ENCODE measurements around the gene HDAC2.
A peak's percentile ranks its signal among the peaks of the same experiment; 100 is the strongest.

DNA sequence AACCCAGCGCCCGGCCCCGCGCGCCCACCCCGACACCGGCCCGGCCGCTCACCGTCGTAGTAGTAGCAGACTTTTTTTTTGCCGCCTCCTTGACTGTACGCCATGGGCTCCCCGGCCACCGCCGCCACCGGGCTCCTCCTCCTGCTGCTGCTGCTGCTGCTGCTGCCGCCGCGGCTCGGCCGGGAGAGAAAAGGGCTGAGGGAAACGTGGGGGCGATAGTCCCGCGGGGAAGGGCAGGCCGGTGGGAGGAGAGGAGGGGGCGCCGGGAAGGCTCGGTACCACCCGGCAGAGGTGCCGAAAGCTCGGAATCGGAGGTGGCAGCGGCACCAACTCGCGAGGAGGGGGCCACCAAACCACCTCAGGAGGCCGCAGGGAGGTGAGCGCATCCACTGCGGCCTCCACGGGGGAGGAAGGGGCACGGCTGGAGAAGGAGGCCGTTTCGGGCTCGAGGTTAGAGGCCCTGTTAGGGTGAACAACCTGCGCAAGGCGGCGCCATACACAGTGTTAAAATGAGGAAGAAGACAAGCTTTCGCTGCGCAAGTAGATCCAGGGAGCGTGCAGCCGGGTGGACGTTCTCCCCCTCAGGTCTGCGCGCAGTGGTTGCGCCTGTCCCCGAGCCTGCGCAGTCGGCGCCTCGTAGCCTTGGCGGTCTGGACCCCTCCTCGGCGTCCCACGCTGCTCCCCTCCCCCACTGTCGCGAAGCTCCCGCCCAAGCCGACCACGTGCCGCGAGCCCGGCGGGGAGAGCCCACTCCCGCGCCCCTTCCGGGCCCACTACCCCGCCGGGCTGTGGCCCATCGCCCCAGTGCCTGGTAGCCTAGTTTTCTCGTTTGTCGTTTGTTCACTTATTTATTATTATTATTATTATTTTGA lies at the start of gene HDAC2:
- TF ChIP-seq FOXM1 (IDR thresholded peaks at IDR 0.05; ENCODE audit: borderline replicate concordance), result peak; percentile 81; the same call in 1 of the 2 replicates
- no peak for TF ChIP-seq FOXA1 (IDR thresholded peaks at IDR 0.05)
- TF ChIP-seq ZNF384 (IDR thresholded peaks at IDR 0.05), result no peak
- TF ChIP-seq FOXK2 (IDR thresholded peaks at IDR 0.05), result no peak
- TF ChIP-seq SUZ12 (IDR thresholded peaks at IDR 0.05), result no peak
- TF ChIP-seq TARDBP (IDR thresholded peaks at IDR 0.05), result no peak; the same call in none of the 2 replicates
- TF ChIP-seq SP1 (IDR thresholded peaks at IDR 0.05), result peak; percentile 64; the same call in 1 of the 2 replicates
- TF ChIP-seq NFRKB (IDR thresholded peaks at IDR 0.05), result peak; percentile 59; the same call in 1 of the 2 replicates
- peak; percentile 66; the same call in 1 of the 2 replicates for TF ChIP-seq LEF1 (IDR thresholded peaks at IDR 0.05; ENCODE audit: borderline replicate concordance)
- peak; percentile 96 for TF ChIP-seq BHLHE40 (IDR thresholded peaks at IDR 0.05; ENCODE audit: borderline replicate concordance)
